Hepatocyte (in vitro differentiated cells): ENCODE results near the gene ZNF536. TPM values are rescaled to one million over a fixed set of nuclear protein-coding genes. Genes with fewer than 3 reads are reported as not detected.

Source experiments
- DNase-seq: peaks from one replicate; pipeline ENCODE4 v3.0.0-alpha.2; 2016; ENCODE audit warnings: low spot score
- H2AFZ ChIP-seq: fragments of 200-600 bp; sonication (generic); 2 replicates; pipeline ENCODE4 v1.6.0; 2016; ENCODE audit warnings: antibody characterized with exemption, mild to moderate bottlenecking
- H3K27ac ChIP-seq: fragments of 200-600 bp; sonication (generic); 2 replicates; pipeline ENCODE4 v1.5.1; 2016; ENCODE audit warnings: mild to moderate bottlenecking
- H3K27me3 ChIP-seq: fragments of 200-600 bp; sonication (generic); 2 replicates; pipeline ENCODE4 v1.6.1; 2016
- H3K36me3 ChIP-seq: fragments of 200-600 bp; sonication (generic); replicated peaks from 2 replicates; pipeline ENCODE4 v1.5.1; 2016; ENCODE audit warnings: low read depth; ENCODE audit not compliant: insufficient read depth
- H3K4me1 ChIP-seq: fragments of 200-600 bp; sonication (generic); 2 replicates; pipeline ENCODE4 v1.5.1; 2016; ENCODE audit warnings: mild to moderate bottlenecking, moderate library complexity; ENCODE audit not compliant: insufficient read depth
- H3K4me2 ChIP-seq: fragments of 200-600 bp; sonication (generic); 2 replicates; pipeline ENCODE4 v1.6.0; 2016
- H3K4me3 ChIP-seq: fragments of 200-600 bp; sonication (generic); 2 replicates; pipeline ENCODE4 v1.5.1; 2016; ENCODE audit warnings: mild to moderate bottlenecking
- H3K79me2 ChIP-seq: fragments of 200-600 bp; sonication (generic); 2 replicates; pipeline ENCODE4 v1.6.0; 2017; ENCODE audit warnings: mild to moderate bottlenecking
- H3K9me2 ChIP-seq: fragments of 200-600 bp; sonication (generic); replicated peaks from 2 replicates; pipeline ENCODE4 v1.6.0; 2017; ENCODE audit warnings: mild to moderate bottlenecking; ENCODE audit not compliant: insufficient read depth
- H3K9me3 ChIP-seq: fragments of 200-600 bp; sonication (generic); 2 replicates; pipeline ENCODE4 v1.5.1; 2016; ENCODE audit warnings: low read depth, mild to moderate bottlenecking
- H4K20me1 ChIP-seq: fragments of 200-600 bp; sonication (generic); 2 replicates; pipeline ENCODE4 v1.6.0; 2016; ENCODE audit warnings: mild to moderate bottlenecking; ENCODE audit not compliant: insufficient read depth, poor library complexity, severe bottlenecking
- CTCF ChIP-seq: fragments of 200-600 bp; sonication (generic); IDR thresholded peaks from 2 replicates; pipeline ENCODE4 v1.5.1; 2016; ENCODE audit warnings: antibody characterized with exemption, mild to moderate bottlenecking; ENCODE audit not compliant: poor library complexity
- EZH2 ChIP-seq: fragments of 200-600 bp; sonication (generic); IDR thresholded peaks from 2 replicates; pipeline ENCODE4 v1.6.1; 2016; ENCODE audit warnings: antibody characterized with exemption, mild to moderate bottlenecking, borderline replicate concordance
- EZH2phosphoT487 ChIP-seq: fragments of 200-600 bp; sonication (generic); IDR thresholded peaks from one replicate; pipeline ENCODE4 v1.6.1; 2018; ENCODE audit warnings: antibody characterized with exemption, mild to moderate bottlenecking, low read depth, moderate library complexity; ENCODE audit not compliant: unreplicated experiment, severe bottlenecking
- WGBS: methylation state at CpG from one replicate; pipeline ENCODE4 v1.1.6; 2016; ENCODE audit warnings: low lambda C conversion rate; ENCODE audit errors: missing lambda C conversion rate; 5-methylcytosine and 5-hydroxymethylcytosine counted together
- polyA plus RNA-seq: library from polyadenylated mRNA; unstranded; fragments of >200 nt; fragmentation: Nextera tagmentation; extraction: Ambion mirVana; gene quantifications from 2 replicates; pipeline ENCODE4 v1.2.1, GENCODE V29; 2016
- total RNA-seq: library from RNA; depleted of rRNA; stranded (reverse); fragments of >200 nt; gene quantifications from 2 replicates; pipeline ENCODE4 v1.2.3, GENCODE V29; 2014

Gene ZNF536
- total and polyA plus RNA-seq, 2 experiments from 2014 or later = 4.1 to 7.5 TPM

DNA sequence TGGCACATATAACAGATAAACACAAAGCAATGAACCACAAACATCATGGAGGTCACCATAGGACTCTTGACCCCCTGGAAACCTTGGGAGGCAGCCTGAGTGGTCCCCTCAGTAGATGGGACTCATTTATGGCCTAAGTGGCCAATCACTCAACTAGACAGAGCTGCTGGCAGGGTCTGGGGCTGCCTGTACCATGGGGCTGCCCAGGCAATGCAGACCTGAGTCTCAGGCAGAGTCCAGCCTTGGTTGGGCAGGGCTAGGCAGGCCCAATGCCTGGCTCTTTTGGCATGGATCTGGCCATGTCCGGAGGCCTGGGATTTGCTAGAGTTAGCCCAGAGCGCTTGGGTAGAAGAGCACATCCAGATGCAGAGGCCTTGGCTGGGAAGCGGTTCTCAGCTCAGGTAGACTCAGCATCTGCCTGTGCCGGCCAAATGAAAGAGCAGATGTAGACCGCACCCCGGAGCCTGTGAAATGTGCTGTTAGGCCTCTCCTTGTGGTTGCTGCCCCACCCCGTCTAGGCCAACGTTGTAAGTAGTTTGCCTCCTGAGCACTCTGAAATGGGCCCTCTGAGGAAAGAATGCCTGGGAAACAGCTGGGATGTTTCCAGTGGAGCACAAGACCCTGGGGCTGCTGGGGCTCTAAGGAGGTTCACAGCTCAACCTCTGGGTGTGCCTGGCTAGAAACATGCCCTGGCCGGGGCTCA is 171.2 kb downstream of the ZNF536 start:
- DNase-seq = no peak
- no peak overlapping the region for H3K4me3 ChIP-seq
- H3K27me3 ChIP-seq = no peaks in the 10 kb centered on the region
- H3K9me2 ChIP-seq = no peaks in the 10 kb centered on the region
- no peaks in the 10 kb centered on the region for H3K4me1 ChIP-seq
- H3K9me3 ChIP-seq = no peaks in the 10 kb centered on the region
- no peak overlapping the region for H3K27ac ChIP-seq
- H3K36me3 ChIP-seq = no peaks in the 10 kb centered on the region
- no peak overlapping the region for H2AFZ ChIP-seq
- no peaks in the 10 kb centered on the region for H4K20me1 ChIP-seq
- H3K4me2 ChIP-seq = no peak overlapping the region
- no peaks in the 10 kb centered on the region for H3K79me2 ChIP-seq
- TF ChIP-seq EZH2phosphoT487 (no peak), CTCF (no peak), EZH2 (no peak)
- 89% methylated on average over 9 of the region's 9 CpGs for WGBS

GRCh38 chr19:30545752-30546151 is 173.6 kb downstream of the ZNF536 start:
- WGBS = 63% methylated on average over 7 of the region's 7 CpGs
- H3K4me2 ChIP-seq = no peak overlapping the region
- H3K9me3 ChIP-seq = no peaks in the 10 kb centered on the region
- H4K20me1 ChIP-seq = no peaks in the 10 kb centered on the region
- TF ChIP-seq CTCF (no peak), EZH2 (no peak), EZH2phosphoT487 (no peak)
- no peak overlapping the region for H3K27ac ChIP-seq
- no peaks in the 10 kb centered on the region for H3K36me3 ChIP-seq
- H3K4me3 ChIP-seq = no peak overlapping the region
- H2AFZ ChIP-seq = no peak overlapping the region
- DNase-seq = no peak
- H3K79me2 ChIP-seq = no peaks in the 10 kb centered on the region
- no peaks in the 10 kb centered on the region for H3K9me2 ChIP-seq
- H3K4me1 ChIP-seq = no peaks in the 10 kb centered on the region
- H3K27me3 ChIP-seq = no peaks in the 10 kb centered on the region

- Histone ChIP-seq H3K27ac (no peak overlapping the region), H3K36me3 (no peaks in the 10 kb centered on the region), H3K4me3 (no peak overlapping the region), H3K4me1 (no peaks in the 10 kb centered on the region), H4K20me1 (no peaks in the 10 kb centered on the region), H3K4me2 (no peak overlapping the region), H3K9me3 (no peaks in the 10 kb centered on the region), H3K27me3 (no peaks in the 10 kb centered on the region), H2AFZ (no peak overlapping the region), H3K79me2 (no peaks in the 10 kb centered on the region), H3K9me2 (no peaks in the 10 kb centered on the region)
- TF ChIP-seq EZH2 (no peak), CTCF (no peak), EZH2phosphoT487 (no peak)
- no peak for DNase-seq
- WGBS = 85% methylated on average over 6 of the region's 6 CpGs
Observed at GRCh38 chr19:30546332-30546731, 174.1 kb downstream of the ZNF536 start.
